ENCODE measurements around the gene RGPD8.
"Not testable (repeated sequence)": the region's sequence is repeated elsewhere in the genome, so short reads cannot be mapped to it uniquely, and the experiment has no call there.

The RGPD8 gene

GRCh38 chr2:112433480-112433879, at the start of gene RGPD8:
Gene RGPD8 (minus strand): TSS chr2:112433645. CDS start chr2:112433453, 192 bp downstream.
- not testable (repeated sequence) for DNase-seq

GRCh38 chr2:112483042-112483473, 49.6 kb upstream of the RGPD8 start:
- DNase-seq, result peak; percentile 26

GRCh38 chr2:112482309-112483041, 49.0 kb upstream of the RGPD8 start:
- DNase-seq, result peak; percentile 28

GRCh38 chr2:112481528-112482233, 48.2 kb upstream of the RGPD8 start, which contains the start of gene TTL:
Gene TTL (plus strand): TSS chr2:112482156. CDS start chr2:112482345, 189 bp downstream.
- DNase-seq, result peak; percentile 88

GRCh38 chr2:112481050-112481527, 47.6 kb upstream of the RGPD8 start:
- DNase-seq, result peak; percentile 88

- no peak for DNase-seq
Measured at GRCh38 chr2:112480530-112481049, 47.1 kb upstream of the RGPD8 start.

GRCh38 chr2:112476434-112476833, 43.0 kb upstream of the RGPD8 start:
- DNase-seq, result no peak

- no peak for DNase-seq
Measured at GRCh38 chr2:112474844-112475486, 41.5 kb upstream of the RGPD8 start.

GRCh38 chr2:112472547-112473263, 39.3 kb upstream of the RGPD8 start:
- DNase-seq, result no peak

- no peak for DNase-seq
Measured at GRCh38 chr2:112465382-112465781, 31.9 kb upstream of the RGPD8 start.

- DNase-seq, result no peak
Measured at GRCh38 chr2:112463256-112463655, 29.8 kb upstream of the RGPD8 start.

GRCh38 chr2:112462178-112462577, 28.7 kb upstream of the RGPD8 start:
- no peak for DNase-seq

GRCh38 chr2:112459372-112459771, 25.9 kb upstream of the RGPD8 start:
- no peak for DNase-seq

GRCh38 chr2:112454586-112454985, 21.1 kb upstream of the RGPD8 start:
- no peak for DNase-seq

- DNase-seq, result no peak
Measured at GRCh38 chr2:112451317-112451716, 17.9 kb upstream of the RGPD8 start.

- no peak for DNase-seq
Measured at GRCh38 chr2:112449854-112450253, 16.4 kb upstream of the RGPD8 start.

- not testable (repeated sequence) for DNase-seq
Measured at GRCh38 chr2:112444256-112444655, 10.8 kb upstream of the RGPD8 start.

GRCh38 chr2:112438603-112439261, 5.3 kb upstream of the RGPD8 start:
- not testable (repeated sequence) for DNase-seq

GRCh38 chr2:112437405-112437831, 4.0 kb upstream of the RGPD8 start:
- DNase-seq, result not testable (repeated sequence)

GRCh38 chr2:112436993-112437392, 3.5 kb upstream of the RGPD8 start:
- DNase-seq, result not testable (repeated sequence)

GRCh38 chr2:112435716-112436431, 2.4 kb upstream of the RGPD8 start:
- DNase-seq, result not testable (repeated sequence)

All from NCI-H345 (cell line).